ENCODE results near the gene FHIP2A.

DNA sequence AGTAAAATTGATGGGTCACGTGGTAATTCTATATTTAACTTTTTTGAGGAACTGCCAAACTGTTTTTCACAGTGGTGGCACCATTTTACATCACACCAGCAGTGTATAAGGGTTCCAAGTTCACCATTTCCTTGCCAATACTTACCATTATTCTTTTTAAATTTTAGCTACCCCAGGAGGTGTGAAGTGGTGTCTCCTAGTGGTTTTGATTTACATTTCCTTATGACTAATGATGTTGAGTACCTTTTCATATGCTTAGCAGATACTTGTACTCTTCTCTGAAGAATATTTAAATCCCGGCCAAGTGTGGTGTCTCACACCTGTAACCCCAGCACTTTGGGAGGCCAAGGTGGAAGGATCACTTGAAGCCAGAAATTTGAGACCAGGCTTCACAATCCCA is 28.5 kb downstream of the FHIP2A start:
- TF ChIP-seq TAF1 (IDR thresholded peaks at IDR 0.05; ENCODE audit: low read depth) (no peak), TCF12 (IDR thresholded peaks at IDR 0.05; ENCODE audit: low read depth) (no peak), RAD21 (IDR thresholded peaks at IDR 0.05; ENCODE audit: low read depth) (no peak), YY1 (IDR thresholded peaks at IDR 0.05; ENCODE audit: low read depth) (no peak), CEBPB (IDR thresholded peaks at IDR 0.05) (no peak)
- TF ChIP-seq, protein P1, sequence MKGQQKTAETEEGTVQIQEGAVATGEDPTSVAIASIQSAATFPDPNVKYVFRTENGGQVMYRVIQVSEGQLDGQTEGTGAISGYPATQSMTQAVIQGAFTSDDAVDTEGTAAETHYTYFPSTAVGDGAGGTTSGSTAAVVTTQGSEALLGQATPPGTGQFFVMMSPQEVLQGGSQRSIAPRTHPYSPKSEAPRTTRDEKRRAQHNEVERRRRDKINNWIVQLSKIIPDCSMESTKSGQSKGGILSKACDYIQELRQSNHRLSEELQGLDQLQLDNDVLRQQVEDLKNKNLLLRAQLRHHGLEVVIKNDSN (IDR thresholded peaks at IDR 0.05) = no peak

Measured in Ishikawa (cell line).